Measurements from ENCODE around the gene PIPOX. TPM values are rescaled to one million over a fixed set of nuclear protein-coding genes. Genes with fewer than 3 reads are reported as not detected.

PIPOX gene
- total and polyA plus RNA-seq, 2 of the 13 experiments (the other 11 are each of a cell fraction or from before 2014, with no cell fraction given) = 87.3 to 154 TPM

DNA sequence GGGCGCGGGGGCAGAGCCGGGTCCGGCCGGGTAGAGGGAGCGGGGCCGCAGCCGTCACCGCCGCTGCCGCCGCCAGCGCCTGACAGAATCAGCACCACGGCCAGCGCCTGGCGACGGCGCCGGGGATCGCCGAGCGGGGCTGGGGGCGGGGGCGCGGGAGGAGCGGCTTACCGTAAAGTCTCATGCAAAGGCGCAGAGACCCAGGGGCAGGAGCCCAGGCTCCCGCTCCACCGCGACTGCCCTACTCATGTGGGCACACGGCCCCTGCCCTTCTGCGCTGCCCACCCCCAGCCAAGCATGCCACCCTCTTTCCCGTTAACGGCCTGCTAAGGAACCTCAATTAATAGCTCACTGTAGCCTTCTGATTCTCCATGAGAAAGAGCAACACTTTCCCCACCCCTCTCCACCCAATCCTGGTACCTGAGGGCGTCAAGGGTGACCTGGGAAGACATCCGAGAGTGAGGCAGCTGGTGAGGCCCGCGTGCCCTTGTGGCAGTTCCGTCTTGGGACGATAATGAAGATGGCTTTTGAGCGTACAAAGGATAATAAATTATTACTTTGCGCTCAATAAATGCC is 36.9 kb upstream of the PIPOX start, which contains the start of gene SEZ6 (continued):
- TF ChIP-seq SETDB1 (CRISPR knock-in tag; IDR thresholded peaks at IDR 0.05; ENCODE audit: borderline replicate concordance) (no peak), RBM22 (optimal IDR thresholded peaks at IDR 0.05; ENCODE audit: low read length) (no peak), ZMYM3 (CRISPR knock-in tag; IDR thresholded peaks at IDR 0.05) (0 out of 2 replicates have a peak, but pooled peaks have one; percentile 25), EED (CRISPR knock-in tag; IDR thresholded peaks at IDR 0.05) (no peak; the same call in 1 of the 2 replicates), ZNF253 (CRISPR knock-in tag; IDR thresholded peaks at IDR 0.05; ENCODE audit: borderline replicate concordance) (no peak), ZNF619 (CRISPR knock-in tag; IDR thresholded peaks at IDR 0.05) (no peak), ZNF703 (CRISPR knock-in tag; IDR thresholded peaks at IDR 0.05; ENCODE audit: borderline replicate concordance) (0 out of 2 replicates have a peak, but pooled peaks have one; percentile 42), ZNF816 (CRISPR knock-in tag; IDR thresholded peaks at IDR 0.05; ENCODE audit: borderline replicate concordance) (peak; percentile 94; the same call in 1 of the 2 replicates), ZNF3 (CRISPR knock-in tag; IDR thresholded peaks at IDR 0.05) (no peak), KLF9 (CRISPR knock-in tag; IDR thresholded peaks at IDR 0.05; ENCODE audit: low read depth) (no peak), ZNF468 (CRISPR knock-in tag; IDR thresholded peaks at IDR 0.05) (no peak), REL (CRISPR knock-in tag; conservative IDR thresholded peaks at IDR 0.05) (peak; percentile 95), MEIS1 (CRISPR knock-in tag; IDR thresholded peaks at IDR 0.05; ENCODE audit: borderline replicate concordance) (0 out of 2 replicates have a peak, but pooled peaks have one; percentile 61)
- TF ChIP-seq, protein P1, sequence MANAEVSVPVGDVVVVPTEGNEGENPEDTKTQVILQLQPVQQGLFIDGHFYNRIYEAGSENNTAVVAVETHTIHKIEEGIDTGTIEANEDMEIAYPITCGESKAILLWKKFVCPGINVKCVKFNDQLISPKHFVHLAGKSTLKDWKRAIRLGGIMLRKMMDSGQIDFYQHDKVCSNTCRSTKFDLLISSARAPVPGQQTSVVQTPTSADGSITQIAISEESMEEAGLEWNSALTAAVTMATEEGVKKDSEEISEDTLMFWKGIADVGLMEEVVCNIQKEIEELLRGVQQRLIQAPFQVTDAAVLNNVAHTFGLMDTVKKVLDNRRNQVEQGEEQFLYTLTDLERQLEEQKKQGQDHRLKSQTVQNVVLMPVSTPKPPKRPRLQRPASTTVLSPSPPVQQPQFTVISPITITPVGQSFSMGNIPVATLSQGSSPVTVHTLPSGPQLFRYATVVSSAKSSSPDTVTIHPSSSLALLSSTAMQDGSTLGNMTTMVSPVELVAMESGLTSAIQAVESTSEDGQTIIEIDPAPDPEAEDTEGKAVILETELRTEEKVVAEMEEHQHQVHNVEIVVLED (CRISPR knock-in tag; IDR thresholded peaks at IDR 0.05; ENCODE audit: borderline replicate concordance) = peak; percentile 29; the same call in 1 of the 2 replicates
- TF ChIP-seq, protein P2, sequence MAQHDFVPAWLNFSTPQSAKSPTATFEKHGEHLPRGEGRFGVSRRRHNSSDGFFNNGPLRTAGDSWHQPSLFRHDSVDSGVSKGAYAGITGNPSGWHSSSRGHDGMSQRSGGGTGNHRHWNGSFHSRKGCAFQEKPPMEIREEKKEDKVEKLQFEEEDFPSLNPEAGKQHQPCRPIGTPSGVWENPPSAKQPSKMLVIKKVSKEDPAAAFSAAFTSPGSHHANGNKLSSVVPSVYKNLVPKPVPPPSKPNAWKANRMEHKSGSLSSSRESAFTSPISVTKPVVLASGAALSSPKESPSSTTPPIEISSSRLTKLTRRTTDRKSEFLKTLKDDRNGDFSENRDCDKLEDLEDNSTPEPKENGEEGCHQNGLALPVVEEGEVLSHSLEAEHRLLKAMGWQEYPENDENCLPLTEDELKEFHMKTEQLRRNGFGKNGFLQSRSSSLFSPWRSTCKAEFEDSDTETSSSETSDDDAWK (CRISPR knock-in tag; IDR thresholded peaks at IDR 0.05) = no peak
- TF ChIP-seq, protein P3, sequence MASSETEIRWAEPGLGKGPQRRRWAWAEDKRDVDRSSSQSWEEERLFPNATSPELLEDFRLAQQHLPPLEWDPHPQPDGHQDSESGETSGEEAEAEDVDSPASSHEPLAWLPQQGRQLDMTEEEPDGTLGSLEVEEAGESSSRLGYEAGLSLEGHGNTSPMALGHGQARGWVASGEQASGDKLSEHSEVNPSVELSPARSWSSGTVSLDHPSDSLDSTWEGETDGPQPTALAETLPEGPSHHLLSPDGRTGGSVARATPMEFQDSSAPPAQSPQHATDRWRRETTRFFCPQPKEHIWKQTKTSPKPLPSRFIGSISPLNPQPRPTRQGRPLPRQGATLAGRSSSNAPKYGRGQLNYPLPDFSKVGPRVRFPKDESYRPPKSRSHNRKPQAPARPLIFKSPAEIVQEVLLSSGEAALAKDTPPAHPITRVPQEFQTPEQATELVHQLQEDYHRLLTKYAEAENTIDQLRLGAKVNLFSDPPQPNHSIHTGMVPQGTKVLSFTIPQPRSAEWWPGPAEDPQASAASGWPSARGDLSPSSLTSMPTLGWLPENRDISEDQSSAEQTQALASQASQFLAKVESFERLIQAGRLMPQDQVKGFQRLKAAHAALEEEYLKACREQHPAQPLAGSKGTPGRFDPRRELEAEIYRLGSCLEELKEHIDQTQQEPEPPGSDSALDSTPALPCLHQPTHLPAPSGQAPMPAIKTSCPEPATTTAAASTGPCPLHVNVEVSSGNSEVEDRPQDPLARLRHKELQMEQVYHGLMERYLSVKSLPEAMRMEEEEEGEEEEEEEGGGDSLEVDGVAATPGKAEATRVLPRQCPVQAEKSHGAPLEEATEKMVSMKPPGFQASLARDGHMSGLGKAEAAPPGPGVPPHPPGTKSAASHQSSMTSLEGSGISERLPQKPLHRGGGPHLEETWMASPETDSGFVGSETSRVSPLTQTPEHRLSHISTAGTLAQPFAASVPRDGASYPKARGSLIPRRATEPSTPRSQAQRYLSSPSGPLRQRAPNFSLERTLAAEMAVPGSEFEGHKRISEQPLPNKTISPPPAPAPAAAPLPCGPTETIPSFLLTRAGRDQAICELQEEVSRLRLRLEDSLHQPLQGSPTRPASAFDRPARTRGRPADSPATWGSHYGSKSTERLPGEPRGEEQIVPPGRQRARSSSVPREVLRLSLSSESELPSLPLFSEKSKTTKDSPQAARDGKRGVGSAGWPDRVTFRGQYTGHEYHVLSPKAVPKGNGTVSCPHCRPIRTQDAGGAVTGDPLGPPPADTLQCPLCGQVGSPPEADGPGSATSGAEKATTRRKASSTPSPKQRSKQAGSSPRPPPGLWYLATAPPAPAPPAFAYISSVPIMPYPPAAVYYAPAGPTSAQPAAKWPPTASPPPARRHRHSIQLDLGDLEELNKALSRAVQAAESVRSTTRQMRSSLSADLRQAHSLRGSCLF (CRISPR knock-in tag; IDR thresholded peaks at IDR 0.05; ENCODE audit: borderline replicate concordance) = peak; percentile 85; the same call in 1 of the 2 replicates
- TF ChIP-seq, protein P4, sequence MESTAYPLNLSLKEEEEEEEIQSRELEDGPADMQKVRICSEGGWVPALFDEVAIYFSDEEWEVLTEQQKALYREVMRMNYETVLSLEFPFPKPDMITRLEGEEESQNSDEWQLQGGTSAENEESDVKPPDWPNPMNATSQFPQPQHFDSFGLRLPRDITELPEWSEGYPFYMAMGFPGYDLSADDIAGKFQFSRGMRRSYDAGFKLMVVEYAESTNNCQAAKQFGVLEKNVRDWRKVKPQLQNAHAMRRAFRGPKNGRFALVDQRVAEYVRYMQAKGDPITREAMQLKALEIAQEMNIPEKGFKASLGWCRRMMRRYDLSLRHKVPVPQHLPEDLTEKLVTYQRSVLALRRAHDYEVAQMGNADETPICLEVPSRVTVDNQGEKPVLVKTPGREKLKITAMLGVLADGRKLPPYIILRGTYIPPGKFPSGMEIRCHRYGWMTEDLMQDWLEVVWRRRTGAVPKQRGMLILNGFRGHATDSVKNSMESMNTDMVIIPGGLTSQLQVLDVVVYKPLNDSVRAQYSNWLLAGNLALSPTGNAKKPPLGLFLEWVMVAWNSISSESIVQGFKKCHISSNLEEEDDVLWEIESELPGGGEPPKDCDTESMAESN (CRISPR knock-in tag; conservative IDR thresholded peaks at IDR 0.05) = peak; percentile 99
